ENCODE results near the gene ITGB2. TPM values are rescaled to one million over a fixed set of nuclear protein-coding genes. Genes with fewer than 3 reads are reported as not detected.
A peak's percentile ranks its signal among the peaks of the same experiment; 100 is the strongest.
"Not testable (repeated sequence)": the region's sequence is repeated elsewhere in the genome, so short reads cannot be mapped to it uniquely, and the experiment has no call there.

ITGB2 gene
- total RNA-seq, 1 donor from 2014 or later: 19.8 TPM

DNA sequence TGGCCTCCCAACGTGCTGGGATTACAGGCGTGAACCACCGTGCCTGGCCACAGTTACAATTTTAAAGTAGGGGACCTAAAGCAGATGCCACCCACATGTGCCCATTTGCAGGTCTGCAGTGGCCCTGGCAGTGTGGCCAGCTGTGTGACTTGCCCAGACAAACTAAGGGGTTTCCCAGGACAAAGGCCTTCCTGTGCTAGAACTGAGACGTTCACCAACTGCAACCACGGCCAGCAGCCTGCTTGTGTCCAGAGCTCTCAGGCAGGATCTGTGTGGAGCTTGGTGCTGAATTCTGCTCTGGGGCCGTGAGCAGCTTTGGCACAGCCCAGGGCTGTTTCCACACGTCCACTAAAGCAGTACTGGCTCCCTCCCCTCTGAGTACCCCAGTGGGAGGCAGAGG lies 36.6 kb downstream of the ITGB2 start:
- H3K9ac ChIP-seq (ENCODE audit: low read depth in 1 of 3, low read length in 3 of 3): no peak overlapping the region

GRCh38 chr21:44883250-44883649 lies 37.4 kb downstream of the ITGB2 start:
- Histone ChIP-seq H3K9me3 (ENCODE audit: control insufficient read depth in 3 of 3, low read length in 3 of 3) (no peaks in the 10 kb centered on the region), H3K4me1 (ENCODE audit: control insufficient read depth in 3 of 3, insufficient read depth in 3 of 3, low read length in 3 of 3) (peaks cover 0 to 15% (median 5%) of the 10 kb centered on the region in 3 donors), H3K4me3 (ENCODE audit: low read length in 3 of 3) (no peak overlapping the region), H3K9ac (ENCODE audit: low read depth in 1 of 3, low read length in 3 of 3) (no peak overlapping the region), H3K27ac (ENCODE audit: low read depth, low read length) (no peak overlapping the region), H3K36me3 (ENCODE audit: control insufficient read depth in 3 of 3, insufficient read depth in 3 of 3, low read length in 3 of 3) (no peaks in the 10 kb centered on the region), H3K27me3 (ENCODE audit: control insufficient read depth in 3 of 3, insufficient read depth in 3 of 3, low read length in 3 of 3) (peaks cover 0 to 10% (median 3%) of the 10 kb centered on the region in 3 donors)

More for the DNA sequence above, 36.6 kb downstream of the ITGB2 start:
- Histone ChIP-seq H3K36me3 (ENCODE audit: control insufficient read depth in 3 of 3, insufficient read depth in 3 of 3, low read length in 3 of 3) (no peaks in the 10 kb centered on the region), H3K4me3 (ENCODE audit: low read length in 3 of 3) (no peak overlapping the region), H3K4me1 (ENCODE audit: control insufficient read depth in 3 of 3, insufficient read depth in 3 of 3, low read length in 3 of 3) (peaks cover 0 to 15% (median 5%) of the 10 kb centered on the region in 3 donors), H3K27me3 (ENCODE audit: control insufficient read depth in 3 of 3, insufficient read depth in 3 of 3, low read length in 3 of 3) (peaks cover 0 to 10% (median 3%) of the 10 kb centered on the region in 3 donors), H3K9me3 (ENCODE audit: control insufficient read depth in 3 of 3, low read length in 3 of 3) (no peaks in the 10 kb centered on the region), H3K27ac (ENCODE audit: low read depth, low read length) (no peak overlapping the region)

DNA sequence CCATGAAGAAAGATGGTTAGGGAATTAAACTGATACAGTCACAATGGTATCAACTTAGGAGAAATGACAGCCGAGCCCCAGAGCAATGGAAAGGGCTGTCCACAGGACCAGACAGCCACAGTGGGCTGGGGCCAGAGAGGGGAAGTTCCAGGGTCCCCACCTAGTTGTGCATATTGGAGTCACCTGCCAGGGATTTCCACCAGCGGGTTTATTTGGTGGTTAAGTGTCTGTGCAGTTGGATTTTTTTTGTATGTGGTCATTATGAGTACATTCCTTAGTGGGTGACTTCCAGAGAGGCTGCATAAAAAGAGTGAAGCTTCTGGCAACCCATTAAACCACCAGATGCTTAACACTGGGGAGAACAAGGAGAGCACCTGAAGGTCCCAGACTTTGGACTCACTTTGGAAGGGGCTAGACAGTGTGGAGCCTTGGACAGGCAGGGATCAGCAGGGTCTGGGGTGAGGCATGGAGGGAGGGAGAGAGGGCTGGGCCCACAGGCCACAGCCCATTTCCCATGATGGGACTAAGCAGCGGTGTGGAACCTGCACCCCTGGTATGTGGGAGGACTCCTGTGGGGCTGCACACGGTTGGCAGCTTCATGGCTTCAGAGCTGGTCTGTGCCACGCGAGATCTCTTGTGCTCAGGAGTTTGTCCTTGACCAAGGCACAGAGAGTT lies 39.4 kb downstream of the ITGB2 start:
- Histone ChIP-seq H3K4me1 (ENCODE audit: control insufficient read depth in 3 of 3, insufficient read depth in 3 of 3, low read length in 3 of 3) (peaks cover 0 to 15% (median 5%) of the 10 kb centered on the region in 3 donors), H3K27me3 (ENCODE audit: control insufficient read depth in 3 of 3, insufficient read depth in 3 of 3, low read length in 3 of 3) (peaks cover 0 to 7% (median 3%) of the 10 kb centered on the region in 3 donors), H3K4me3 (ENCODE audit: low read length in 3 of 3) (no peak overlapping the region), H3K9ac (ENCODE audit: low read depth in 1 of 3, low read length in 3 of 3) (no peak overlapping the region), H3K36me3 (ENCODE audit: control insufficient read depth in 3 of 3, insufficient read depth in 3 of 3, low read length in 3 of 3) (no peaks in the 10 kb centered on the region), H3K27ac (ENCODE audit: low read depth, low read length) (peak overlapping the region; percentile 52), H3K9me3 (ENCODE audit: control insufficient read depth in 3 of 3, low read length in 3 of 3) (no peaks in the 10 kb centered on the region)

DNA sequence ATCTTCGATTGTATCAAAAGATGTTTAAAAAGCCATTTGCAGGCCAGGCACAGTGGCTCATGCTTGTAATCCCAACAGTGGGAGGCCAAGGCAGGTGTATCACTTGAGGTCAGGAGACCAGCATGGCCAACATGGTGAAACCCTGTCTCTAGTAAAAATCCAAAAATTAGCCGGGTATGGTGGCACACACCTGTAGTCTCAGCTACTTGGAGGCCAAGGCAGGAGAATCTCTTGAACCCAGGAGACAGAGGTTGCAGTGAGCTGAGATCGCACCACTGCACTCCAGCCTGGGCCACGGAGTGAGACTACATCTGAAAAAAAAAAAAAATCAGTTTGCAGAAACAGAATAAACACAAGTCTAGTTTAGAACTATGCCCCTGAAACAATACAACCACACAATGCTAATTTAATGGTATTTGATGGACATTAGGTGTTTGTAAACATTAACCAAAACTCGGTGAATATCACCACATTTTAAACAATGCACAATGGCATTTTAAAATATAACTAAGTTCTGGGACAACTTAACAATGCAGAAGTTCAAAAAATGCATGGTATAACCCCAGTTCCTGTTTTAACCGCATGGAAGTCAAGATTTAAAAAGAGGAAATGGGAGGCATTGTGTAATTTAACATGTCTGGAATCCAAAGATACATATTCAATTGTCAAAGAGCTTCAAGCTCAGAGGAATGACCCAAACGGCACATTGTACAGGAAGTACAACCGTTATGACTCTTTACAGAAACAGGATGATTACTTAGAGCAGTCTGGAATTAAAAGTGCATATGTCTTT lies 40.1 kb downstream of the ITGB2 start:
- no peaks in the 10 kb centered on the region for H3K9me3 ChIP-seq (ENCODE audit: control insufficient read depth in 3 of 3, low read length in 3 of 3)
- H3K9ac ChIP-seq (ENCODE audit: low read depth in 1 of 3, low read length in 3 of 3): no peak overlapping the region
- peaks cover 4 to 19% (median 8%) of the 10 kb centered on the region in 3 donors for H3K4me1 ChIP-seq (ENCODE audit: control insufficient read depth in 3 of 3, insufficient read depth in 3 of 3, low read length in 3 of 3)
- no peaks in the 10 kb centered on the region for H3K36me3 ChIP-seq (ENCODE audit: control insufficient read depth in 3 of 3, insufficient read depth in 3 of 3, low read length in 3 of 3)
- H3K4me3 ChIP-seq (ENCODE audit: low read length in 3 of 3): no peak overlapping the region
- peak overlapping the region; percentile 52 for H3K27ac ChIP-seq (ENCODE audit: low read depth, low read length)
- H3K27me3 ChIP-seq (ENCODE audit: control insufficient read depth in 3 of 3, insufficient read depth in 3 of 3, low read length in 3 of 3): peaks cover 0 to 6% (median 3%) of the 10 kb centered on the region in 3 donors

GRCh38 chr21:44879238-44879637 lies 41.5 kb downstream of the ITGB2 start:
- not testable (repeated sequence) for H3K36me3 ChIP-seq (ENCODE audit: control insufficient read depth in 3 of 3, insufficient read depth in 3 of 3, low read length in 3 of 3); H3K27me3 ChIP-seq (ENCODE audit: control insufficient read depth in 3 of 3, insufficient read depth in 3 of 3, low read length in 3 of 3); H3K4me3 ChIP-seq (ENCODE audit: low read length in 3 of 3); H3K9me3 ChIP-seq (ENCODE audit: control insufficient read depth in 3 of 3, low read length in 3 of 3); H3K27ac ChIP-seq (ENCODE audit: low read depth, low read length); H3K9ac ChIP-seq (ENCODE audit: low read depth in 1 of 3, low read length in 3 of 3)
- peaks cover 15 to 30% (median 17%) of the 10 kb centered on the region in 3 donors for H3K4me1 ChIP-seq (ENCODE audit: control insufficient read depth in 3 of 3, insufficient read depth in 3 of 3, low read length in 3 of 3)

DNA sequence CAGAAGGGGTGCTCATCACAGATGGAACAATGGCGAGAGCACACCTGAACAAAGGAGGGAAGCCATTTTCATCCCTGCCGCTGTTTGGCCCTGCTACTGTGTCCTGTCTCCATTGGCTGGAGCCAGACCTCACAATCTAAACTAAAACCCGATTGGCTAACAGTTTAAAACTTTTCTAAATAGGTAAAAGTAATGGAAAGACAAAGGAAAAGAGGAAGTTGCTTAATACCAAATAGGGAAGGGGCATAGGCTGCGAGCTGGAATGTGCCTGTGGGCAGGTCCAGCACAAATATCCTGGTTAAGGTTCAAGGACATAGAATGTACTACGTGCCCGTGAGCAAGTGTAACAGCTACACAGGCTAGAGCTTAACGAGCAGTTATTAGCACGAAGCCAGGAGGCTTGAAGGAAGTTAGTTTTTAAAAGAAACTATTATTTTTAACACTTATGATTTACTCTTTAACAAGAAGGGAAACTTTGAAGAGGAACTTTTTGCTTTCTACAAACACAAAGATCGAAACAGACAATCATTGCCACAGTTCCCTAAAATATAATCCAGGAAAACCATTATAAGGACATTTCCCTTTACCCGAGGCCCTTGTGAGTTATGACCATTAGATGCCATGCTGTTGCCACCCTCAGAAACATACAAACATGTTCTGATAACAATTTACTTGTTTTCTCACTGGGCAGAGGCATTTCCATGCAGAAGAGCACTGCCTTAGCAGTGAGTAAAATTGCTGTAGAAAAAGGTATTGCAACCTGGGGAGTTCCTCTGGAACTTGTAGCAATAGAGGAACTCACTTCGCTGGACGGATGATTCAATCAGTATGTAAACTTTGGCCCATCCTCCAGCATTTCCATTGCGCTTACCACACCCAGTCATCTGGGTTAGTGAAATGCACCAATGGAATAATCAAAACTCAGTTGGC lies 42.4 kb downstream of the ITGB2 start:
- H3K36me3 ChIP-seq (ENCODE audit: control insufficient read depth in 3 of 3, insufficient read depth in 3 of 3, low read length in 3 of 3): no peaks in the 10 kb centered on the region
- H3K27ac ChIP-seq (ENCODE audit: low read depth, low read length): peak overlapping the region; percentile 36
- peaks cover 0 to 1% (median 0%) of the 10 kb centered on the region in 3 donors for H3K27me3 ChIP-seq (ENCODE audit: control insufficient read depth in 3 of 3, insufficient read depth in 3 of 3, low read length in 3 of 3)
- peaks cover 16 to 34% (median 20%) of the 10 kb centered on the region in 3 donors for H3K4me1 ChIP-seq (ENCODE audit: control insufficient read depth in 3 of 3, insufficient read depth in 3 of 3, low read length in 3 of 3)
- no peak overlapping the region for H3K4me3 ChIP-seq (ENCODE audit: low read length in 3 of 3)
- no peak overlapping the region for H3K9ac ChIP-seq (ENCODE audit: low read depth in 1 of 3, low read length in 3 of 3)
- no peaks in the 10 kb centered on the region for H3K9me3 ChIP-seq (ENCODE audit: control insufficient read depth in 3 of 3, low read length in 3 of 3)

DNA sequence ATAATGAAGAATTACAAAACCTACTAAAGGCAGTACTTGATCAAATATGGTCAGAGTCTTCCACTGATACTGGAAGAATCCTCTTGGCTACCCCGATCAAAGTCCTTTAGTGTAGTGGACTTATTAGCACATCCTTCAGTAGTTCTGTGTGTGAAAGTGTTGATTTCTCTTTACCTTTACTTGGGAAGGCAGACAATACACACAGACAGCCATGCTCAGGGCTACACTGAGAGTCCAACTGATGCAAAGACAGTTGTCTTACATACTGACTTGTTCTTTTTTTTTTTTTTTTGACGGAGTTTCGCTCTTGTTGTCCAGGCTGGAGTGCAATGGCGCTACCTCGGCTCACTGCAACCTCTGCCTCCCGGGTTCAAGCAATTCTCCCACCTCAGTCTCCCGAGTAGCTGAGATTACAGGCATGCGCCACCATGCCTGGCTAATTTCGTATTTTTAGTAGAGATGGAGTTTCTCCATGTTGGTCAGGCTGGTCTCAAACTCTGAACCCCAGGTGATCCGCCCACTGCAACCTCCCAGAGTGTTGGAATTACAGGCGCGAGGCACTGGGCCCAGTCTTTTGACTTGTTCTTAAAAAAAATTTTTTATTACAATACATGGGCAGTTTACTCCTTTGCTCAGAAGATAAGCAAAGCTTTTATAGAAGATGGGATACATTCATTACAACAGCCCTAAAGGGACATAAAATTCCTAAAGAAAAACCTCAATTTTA lies 43.7 kb downstream of the ITGB2 start:
- H3K27ac ChIP-seq (ENCODE audit: low read depth, low read length): no peak overlapping the region
- no peak overlapping the region for H3K4me3 ChIP-seq (ENCODE audit: low read length in 3 of 3)
- no peak overlapping the region for H3K9ac ChIP-seq (ENCODE audit: low read depth in 1 of 3, low read length in 3 of 3)
- no peaks in the 10 kb centered on the region for H3K9me3 ChIP-seq (ENCODE audit: control insufficient read depth in 3 of 3, low read length in 3 of 3)
- H3K36me3 ChIP-seq (ENCODE audit: control insufficient read depth in 3 of 3, insufficient read depth in 3 of 3, low read length in 3 of 3): no peaks in the 10 kb centered on the region
- peaks cover 24 to 37% (median 28%) of the 10 kb centered on the region in 3 donors for H3K4me1 ChIP-seq (ENCODE audit: control insufficient read depth in 3 of 3, insufficient read depth in 3 of 3, low read length in 3 of 3)
- H3K27me3 ChIP-seq (ENCODE audit: control insufficient read depth in 3 of 3, insufficient read depth in 3 of 3, low read length in 3 of 3): no peaks in the 10 kb centered on the region

DNA sequence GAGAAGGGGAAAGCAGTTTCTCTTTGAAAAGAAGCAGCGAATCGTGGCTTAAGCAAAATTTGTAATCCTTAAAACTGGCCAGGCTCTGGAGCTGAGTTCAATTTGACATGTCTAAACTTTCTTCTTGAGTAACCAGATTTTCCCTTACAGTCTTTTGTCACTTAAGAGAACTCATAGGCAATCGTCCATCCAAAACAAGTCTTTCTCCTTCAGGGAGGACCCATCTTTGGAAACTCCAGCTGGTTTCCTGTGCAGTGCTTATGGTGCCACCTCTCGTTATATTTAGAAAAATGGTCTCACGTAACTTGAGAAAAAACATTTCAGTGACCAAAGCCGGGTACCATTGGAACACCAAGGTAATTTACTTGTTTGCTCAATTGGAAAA lies 45.4 kb downstream of the ITGB2 start:
- H3K9me3 ChIP-seq (ENCODE audit: control insufficient read depth in 3 of 3, low read length in 3 of 3): no peaks in the 10 kb centered on the region
- H3K27me3 ChIP-seq (ENCODE audit: control insufficient read depth in 3 of 3, insufficient read depth in 3 of 3, low read length in 3 of 3): no peaks in the 10 kb centered on the region
- H3K4me1 ChIP-seq (ENCODE audit: control insufficient read depth in 3 of 3, insufficient read depth in 3 of 3, low read length in 3 of 3): peaks cover 37 to 47% (median 45%) of the 10 kb centered on the region in 3 donors
- no peaks in the 10 kb centered on the region for H3K36me3 ChIP-seq (ENCODE audit: control insufficient read depth in 3 of 3, insufficient read depth in 3 of 3, low read length in 3 of 3)
- H3K9ac ChIP-seq (ENCODE audit: low read depth in 1 of 3, low read length in 3 of 3): peak overlapping the region; percentile 10 to 84 (median 76)
- H3K4me3 ChIP-seq (ENCODE audit: low read length in 3 of 3): peak overlapping the region; percentile 72 to 78 (median 75)
- H3K27ac ChIP-seq (ENCODE audit: low read depth, low read length): peak overlapping the region; percentile 95

Measured in skeletal muscle tissue (tissue), 4 donors.